HG02642 (cell line): Measurements from ENCODE around the gene MRFAP1.
"Not testable (repeated sequence)": the region's sequence is repeated elsewhere in the genome, so short reads cannot be mapped to it uniquely, and the experiment has no call there.

Experiments used
- ATAC-seq: cut with Tn5 transposase; IDR thresholded peaks from one replicate; pipeline ENCODE4 v1.9.1; 2021; ENCODE audit warnings: mild to moderate bottlenecking; ENCODE audit not compliant: unreplicated experiment, poor library complexity

MRFAP1 gene

DNA sequence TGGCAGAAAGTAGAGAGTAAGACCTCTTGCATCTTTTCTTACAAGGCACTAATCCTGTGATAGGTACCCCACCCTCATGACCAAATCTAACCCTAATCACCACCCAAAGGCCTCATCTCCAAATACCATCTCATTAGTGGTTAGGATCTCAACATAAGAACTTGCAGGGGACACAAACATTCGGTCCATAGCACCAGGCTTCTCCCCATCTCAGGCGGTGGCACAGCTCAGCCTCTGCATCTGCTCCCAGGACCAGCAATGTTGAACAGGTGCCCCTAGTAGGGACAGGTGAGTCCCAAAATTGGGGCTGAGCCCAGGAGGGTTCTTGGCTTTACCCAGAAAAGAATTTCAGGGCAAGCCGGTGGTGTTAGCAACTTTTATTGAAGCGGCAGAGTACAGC lies 8.4 kb upstream of the MRFAP1 start:
- no peak for ATAC-seq

DNA sequence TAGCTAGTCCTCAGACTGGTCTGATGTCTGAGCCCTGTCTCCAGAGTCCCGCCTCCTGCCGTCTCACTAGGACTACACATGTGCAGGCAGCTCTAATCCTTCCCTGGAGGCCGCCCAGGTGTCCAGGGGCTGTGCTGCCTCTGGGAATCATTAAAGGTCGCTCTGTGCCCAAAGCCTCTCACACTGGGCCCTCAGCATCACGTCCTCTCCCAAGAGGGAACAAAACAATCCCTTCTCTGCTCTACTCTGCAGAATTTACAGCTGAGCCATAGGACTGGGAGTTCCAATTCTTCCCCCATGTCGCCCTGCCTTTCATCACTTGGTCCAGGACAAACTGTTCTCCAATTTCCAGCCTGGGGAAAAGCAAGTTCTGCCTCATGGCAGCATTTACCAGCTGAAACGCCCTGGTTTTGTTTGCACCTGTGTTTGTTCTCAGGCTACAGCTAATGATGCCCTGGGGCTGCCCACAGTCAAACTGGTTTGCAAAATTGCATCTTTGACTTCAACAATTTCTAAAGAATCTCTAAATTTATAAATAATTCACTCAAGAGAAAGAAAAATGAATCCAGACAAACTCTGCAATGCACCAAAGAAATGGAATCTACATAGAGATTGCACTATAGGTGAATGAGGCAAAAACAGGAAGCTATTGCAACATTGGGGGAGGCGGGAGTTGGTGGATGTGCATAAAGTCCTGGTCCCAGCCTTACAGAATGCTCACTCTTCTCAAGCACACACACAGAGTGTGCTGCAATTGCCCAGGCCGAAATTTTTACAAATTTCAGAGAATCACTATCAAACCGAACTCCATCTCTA lies 7.2 kb upstream of the MRFAP1 start:
- ATAC-seq, result no peak

DNA sequence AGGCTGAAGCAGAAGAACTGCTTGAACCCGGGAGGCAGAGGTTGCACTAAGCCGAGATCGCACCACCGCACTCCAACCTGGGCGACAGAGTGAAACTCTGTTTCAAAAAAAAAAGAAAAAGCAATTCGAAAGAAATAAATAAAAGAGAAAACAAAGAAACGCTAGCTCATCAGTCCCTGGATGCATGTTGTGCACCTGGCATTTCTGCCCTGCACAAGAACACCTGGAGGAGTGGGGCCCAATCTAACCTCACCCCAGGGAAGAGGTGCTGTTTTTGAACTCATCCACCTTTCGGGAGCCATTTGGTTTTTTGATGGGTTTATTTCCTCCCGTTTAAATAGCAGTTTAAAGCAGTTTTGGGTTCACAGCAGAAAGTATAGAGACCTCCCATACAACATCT lies 5.7 kb upstream of the MRFAP1 start:
- no peak for ATAC-seq

DNA sequence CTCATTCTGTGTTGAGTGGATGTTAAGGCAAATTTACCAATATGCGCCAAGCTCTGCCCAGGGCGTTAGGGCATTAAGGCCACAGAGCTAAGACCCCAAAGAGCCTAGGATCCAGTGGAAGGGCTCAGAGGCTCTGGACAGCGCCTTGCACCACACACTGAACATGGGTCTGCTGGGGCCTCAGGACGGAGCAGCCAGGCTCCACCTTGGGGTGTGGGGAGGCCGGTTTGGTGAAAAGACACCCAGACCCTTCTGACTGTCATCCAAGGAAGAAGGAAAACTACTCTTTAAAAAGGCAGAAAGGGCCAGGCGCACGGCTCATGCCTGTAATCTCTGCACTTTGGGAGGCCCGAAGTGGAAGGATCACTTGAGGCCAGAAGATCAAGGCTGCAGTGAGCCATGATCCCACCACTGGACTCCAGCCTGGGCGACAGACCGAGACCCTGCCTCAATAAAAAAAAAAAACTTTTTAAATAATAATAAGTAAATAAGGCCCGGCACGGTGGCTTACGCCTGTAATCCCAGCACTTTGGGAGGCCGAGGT lies 1.3 kb upstream of the MRFAP1 start:
- ATAC-seq, result no peak

DNA sequence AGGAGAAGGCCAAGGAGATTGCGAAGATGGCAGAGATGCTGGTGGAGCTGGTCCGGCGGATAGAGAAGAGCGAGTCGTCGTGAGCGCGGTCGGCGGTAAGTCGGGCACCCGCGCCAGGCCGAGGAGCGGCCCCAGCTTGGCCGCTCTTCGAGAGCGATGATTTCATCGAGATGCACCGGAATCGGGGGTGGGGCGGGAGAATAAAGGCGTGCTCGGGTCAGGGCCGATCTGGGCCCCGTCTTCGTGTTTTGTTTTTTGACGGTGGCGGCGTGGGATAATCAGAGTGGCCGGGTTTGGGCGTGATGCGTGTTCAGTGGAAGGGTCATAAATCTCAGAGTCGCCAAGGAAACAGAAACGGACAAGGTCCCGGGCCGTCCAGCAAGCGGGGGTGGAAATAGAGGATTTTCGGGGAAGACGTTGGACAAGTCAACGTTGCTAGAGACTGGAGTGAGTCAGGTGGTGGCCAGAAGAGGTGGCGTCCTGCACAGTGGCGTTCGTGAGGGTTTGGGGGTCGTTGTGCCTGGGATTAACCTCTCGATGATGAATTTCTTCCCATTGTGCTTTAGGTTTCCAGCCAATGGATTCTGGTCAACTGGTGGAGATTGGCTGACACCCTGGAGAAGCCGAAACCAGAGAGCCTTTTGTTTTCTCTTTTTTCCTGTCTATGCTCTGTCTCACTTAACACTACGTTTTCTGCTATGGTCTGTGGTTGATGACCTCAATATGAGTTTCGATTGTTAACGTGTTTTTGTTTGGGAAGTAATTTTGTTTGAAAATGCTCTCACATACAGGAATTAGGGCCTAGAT lies 882 bp downstream of the MRFAP1 start:
- ATAC-seq, result peak; percentile 29

DNA sequence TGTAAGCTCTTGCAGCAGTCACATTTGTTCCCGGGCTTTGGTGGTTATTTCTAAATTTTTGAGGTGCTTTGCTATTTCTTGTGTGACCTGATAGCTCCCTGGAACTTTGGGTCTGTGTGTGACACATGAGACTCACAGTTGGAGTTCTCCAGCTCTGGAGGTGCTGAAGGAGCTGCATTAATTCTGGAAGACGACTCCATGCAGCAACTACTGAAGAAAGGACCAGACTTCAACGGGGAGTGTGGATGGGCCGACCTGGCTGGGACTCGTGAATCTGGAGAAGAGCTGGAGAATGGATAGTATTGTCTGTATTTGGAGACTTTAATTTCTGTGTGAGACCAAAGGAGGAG lies 1.5 kb downstream of the MRFAP1 start:
- no peak for ATAC-seq

DNA sequence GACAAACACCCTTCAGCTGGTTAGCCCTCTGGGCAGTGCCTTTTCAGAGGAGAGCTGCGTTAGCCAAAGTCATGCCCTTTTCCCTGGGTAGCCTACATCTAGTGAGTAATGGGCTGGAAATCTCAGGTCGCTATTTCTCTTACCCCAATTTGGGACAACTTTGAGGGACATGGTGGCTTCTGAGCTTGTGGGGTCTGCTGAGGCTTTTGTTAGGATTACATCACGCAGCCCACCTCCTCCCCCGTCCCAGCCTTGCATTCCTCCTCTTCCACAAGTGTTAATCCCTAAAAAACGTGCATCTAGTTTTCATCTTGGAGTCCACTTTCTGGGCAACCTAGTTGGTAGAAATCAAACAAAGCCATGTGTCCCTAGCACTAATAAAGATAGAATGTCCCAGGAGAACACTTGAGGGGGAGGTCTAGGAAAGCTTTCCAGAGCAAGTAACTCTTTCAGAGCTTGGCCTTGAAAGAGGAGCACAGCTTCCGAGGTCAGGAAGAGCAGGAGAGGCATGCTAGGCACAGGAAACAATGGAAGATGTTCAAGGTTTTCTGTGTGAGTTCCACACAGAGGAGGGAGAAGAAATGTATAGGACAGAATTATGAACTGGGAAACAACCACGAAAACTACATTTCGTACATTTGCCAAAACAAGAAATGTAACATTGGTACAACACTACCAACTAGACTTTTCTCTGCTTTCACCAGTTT lies 2.8 kb downstream of the MRFAP1 start:
- ATAC-seq, result no peak

DNA sequence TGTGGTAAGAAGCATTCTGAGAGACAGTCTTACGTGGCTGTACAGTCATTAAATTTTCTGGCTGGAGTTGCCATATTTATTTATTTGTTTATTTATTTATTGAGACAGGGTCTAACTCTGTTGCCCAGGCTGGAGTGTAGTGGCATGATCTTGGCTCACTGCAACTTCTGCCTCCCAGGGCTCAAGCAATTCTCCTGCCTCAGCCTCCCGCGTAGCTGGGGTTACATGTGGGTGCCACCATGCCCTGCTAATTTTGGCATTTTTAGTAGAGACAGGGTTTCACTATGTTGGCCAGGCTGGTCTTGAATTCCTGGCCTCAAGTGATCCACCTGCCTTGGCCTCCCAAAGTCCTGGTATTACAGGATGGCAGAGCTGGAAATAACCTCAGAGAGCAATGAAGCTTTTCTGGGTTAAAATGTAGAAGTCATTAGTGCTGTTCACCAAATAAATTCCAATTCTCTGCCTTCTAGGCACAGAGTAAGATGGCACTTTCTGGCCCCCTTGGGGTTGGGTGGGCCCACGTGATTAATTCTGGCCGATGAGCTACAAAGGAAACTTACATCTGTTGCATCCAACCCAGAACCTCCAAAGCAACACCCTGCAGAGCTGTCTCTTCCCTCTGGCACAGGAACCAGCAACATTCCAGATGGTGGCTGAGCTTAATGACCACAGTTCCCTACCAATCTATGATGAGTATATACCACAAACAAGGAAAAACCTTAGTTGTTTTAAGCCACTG lies 4.5 kb downstream of the MRFAP1 start:
- ATAC-seq, result no peak

DNA sequence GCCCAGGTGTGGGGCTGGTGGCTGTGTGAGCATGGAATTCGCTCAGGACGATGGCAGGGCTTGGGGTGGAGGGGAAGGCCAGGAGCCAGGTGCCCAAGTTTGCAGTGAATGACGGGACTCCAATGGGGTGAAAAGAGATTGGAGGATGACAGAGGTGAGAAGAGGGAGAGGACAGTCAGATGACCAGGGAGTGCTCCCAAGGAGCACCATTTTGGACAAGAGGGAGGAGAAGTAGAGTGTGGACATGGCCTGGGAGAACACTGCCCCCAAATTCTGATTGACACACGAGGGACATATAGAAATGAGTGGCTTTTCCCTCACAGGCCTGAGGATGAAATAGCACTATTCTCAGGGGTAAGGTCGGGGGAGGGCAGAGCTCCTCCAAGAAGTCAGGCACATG lies 6.7 kb downstream of the MRFAP1 start:
- no peak for ATAC-seq

DNA sequence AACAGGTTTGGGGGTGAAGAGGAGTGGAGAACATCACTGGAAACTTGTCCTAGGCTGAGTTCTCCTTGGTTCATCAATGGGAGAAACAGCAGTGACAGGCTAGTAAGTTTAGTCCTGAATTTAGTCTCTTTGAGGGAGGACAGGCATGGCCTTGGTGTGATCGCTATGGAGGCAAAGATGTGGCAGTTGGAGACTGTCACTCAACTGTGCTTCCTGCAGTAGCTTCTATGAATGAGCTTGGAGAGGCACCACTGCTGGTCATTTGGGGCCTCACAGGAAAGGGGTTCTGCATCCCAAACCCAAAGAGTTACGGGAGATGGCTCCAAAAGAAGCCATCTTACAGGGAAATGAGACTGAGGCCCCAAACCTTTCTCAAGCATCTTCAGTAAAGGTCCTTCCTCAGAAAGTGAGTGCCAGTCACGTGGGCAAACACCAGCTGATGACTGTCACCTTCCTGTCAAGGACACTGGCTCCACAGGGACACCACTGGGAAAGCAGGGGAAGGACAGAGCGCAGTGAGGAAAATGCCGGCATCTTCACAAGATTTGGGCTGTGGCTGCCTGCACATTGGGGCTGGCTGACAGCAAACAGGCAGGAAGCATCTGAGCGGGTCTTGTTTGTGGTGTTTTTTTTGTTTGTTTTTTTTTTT lies 7.2 kb downstream of the MRFAP1 start:
- no peak for ATAC-seq

DNA sequence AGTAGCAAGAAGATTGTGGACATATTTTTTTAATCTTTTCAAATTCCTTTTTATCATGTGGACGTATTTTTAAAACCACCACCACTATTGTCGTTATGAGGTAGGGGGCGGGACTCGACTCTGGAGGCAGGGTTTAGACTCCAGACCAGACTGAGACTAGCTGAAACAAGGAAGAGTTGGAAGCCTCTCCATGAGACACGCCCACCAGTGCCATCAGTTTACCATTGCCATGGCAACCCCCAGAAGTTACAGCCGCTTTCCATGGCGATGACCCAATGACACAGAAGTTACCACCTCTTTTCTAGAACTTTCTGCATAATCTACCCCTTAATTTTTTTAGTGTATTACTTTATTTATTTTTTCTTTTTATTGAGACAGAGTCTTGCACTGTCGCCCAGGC lies 8.7 kb downstream of the MRFAP1 start:
- no peak for ATAC-seq

DNA sequence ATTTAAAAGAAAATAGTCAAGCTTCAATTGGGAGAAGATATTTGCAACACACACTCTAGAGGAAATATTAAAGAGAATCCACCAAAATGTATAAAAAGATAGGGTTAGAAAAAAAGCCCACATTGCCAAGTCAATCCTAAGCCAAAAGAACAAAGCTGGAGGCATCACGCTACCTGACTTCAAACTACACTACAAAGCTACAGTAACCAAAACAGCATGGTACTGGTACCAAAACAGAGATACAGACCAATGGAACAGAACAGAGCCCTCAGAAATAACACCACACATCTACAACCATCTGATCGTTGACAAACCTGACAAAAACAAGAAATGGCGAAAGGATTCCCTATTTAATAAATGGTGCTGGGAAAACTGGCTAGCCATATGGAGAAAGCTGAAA lies 13.7 kb downstream of the MRFAP1 start:
- ATAC-seq, result not testable (repeated sequence)

DNA sequence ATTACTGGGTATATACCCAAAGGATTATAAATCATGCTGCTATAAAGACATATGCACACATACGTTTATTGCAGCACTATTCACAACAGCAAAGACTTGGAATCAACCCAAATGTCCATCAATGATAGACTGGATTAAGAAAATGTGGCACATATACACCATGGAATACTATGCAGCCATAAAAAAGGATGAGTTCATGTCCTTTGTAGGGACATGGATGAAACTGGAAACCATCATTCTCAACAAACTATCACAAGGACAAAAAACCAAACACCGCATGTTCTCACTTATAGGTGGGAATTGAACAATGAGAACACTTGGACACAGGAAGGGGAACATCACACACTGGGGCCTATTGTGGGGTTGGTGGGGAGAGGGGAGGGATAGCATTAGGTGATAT lies 14.8 kb downstream of the MRFAP1 start:
- not testable (repeated sequence) for ATAC-seq

DNA sequence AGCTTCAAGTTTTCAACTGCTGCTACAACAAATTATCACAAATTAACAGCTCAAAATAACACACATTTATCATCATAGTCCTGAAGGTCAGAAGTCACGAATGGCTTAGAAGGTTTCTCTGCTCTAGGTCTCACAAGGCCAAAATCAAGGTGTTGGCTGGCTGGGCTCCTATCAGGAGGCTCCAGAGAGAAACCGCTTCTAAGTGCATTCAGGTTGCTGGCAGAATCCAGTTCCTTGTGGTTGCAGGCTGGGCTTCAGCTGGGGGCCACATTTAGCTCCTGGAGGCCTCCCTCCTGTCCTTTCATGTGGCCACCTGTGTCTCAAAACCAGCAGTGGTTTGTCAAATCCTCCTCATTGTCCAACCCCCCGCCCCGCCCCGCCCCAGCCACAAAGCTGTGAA lies 15.4 kb downstream of the MRFAP1 start:
- no peak for ATAC-seq

DNA sequence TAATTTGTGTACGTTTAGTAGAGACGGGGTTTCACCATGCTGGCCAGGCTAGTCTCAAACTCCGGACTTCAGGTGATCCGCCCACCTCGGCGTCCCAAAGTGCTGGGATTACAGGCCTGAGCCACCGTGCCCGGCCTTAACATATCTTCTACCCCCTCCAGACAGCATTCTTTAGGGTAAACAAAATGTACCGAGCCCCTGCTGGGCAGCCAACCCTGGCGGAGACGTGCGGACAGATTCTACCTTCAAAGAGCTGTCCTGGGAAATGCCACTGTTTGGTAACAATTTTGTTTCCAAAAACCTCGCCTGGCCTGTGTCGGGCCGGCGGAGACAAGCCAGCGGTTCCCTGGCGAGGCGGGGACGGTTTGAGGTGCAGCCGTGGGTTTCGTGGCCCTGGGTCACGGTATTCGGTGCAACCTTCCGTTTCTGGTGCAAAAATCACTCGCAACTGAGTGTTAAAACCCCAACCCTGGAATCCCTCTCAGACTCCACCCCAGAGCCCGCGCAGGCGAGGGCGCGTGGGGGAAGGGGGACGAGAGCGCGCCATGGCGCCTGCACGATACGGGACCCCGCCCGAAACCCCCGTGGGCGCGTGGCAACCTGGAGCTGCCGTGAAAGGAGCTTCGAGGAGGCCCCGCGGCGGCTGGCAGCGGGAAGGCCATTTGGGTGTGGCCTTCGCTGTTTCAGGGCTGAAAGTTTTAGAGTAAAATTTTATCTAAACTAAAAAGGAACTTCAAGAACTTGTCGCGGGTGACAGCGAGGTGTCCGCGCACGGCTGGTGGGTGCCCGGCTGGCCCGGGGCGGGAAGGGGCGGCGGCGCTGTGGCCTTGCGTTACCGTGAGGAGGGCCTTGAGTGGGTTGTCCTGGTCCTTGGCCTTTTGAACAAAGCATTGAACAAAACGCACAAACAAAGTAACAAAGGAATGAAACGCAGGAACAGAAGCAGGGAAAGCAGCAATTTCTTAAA lies 17.0 kb downstream of the MRFAP1 start:
- ATAC-seq, result no peak

DNA sequence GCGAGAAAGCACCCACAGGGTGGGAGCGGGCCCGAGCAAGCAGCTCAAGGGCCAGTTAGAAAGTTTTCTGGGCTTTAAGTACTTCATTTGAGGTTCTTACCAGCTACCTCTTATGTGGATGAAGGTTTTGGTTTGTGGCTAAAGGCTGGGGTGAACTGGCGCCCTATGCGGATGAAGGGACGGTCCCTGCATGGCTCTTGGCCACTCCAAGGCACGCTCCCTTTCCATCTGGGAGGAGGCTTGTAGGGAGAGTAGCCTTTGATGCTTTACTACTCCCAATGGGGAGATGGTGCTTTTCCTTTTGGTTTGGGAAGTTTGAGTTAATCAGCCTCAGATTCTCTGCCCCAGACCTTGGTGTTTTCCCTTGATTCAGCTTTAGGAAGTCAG lies 17.7 kb downstream of the MRFAP1 start:
- no peak for ATAC-seq

DNA sequence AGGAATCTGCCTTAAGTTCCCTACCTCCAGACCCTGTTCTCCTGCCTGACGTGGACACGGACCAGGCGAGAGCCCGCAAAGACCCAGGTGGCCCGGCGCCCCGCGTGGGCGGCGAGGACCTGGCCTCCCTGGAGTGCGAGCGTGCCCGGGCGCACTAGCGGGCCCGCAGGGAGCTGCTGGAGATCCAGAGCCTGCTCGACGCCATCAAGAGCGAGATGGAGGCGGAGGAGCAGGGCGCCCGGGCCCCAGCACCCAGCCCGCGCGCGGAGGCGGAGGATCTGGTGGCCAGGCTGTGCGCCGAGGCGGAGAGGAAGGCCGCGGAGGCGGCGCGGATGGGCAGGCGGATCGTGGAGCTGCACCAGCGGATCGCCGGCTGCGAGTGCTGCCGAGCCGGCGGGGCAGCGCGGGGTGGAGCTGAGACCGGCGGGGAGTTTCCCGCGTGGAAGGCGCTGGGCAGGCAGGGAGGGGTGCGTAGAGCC lies 18.2 kb downstream of the MRFAP1 start:
- ATAC-seq, result peak; percentile 54

DNA sequence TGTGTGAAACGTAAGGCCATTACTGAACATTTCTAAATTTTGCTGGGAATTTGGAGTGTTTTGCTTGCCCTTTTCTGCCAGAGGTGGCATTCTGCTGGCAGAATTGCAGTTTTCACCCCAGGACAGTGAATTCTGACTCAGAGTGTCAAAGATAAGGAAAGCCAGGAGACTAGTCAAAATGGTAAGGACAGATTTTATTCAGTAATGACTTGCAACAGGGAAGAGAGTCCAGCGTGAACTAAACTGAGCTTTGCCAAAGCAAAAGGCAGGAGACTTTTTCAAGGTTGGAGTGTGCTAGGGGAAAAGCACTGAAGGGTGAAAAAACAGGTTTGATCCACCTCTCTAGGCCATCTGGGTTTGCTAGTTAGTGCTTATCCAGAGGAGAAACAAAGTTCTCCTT lies 19.4 kb downstream of the MRFAP1 start:
- ATAC-seq, result no peak

DNA sequence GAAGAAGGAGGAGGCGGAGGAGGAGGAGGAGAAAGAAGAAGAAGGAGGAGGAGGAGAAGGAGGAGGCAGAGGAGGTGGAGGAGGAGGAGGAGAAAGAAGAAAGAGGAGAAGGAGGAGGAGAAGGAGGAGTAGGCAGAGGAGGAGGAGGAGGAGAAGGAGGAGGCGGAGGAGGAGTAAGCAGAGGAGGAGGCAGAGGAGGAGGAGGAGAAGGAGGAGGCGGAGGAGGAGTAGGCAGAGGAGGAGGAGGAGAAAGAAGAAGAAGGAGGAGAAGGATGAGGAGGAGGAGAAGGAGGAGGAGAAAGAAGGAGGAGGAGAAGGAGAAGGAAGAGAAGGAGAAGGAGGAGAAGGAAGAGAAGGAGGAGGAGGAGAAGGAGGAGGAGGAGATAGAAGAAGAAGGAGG lies 19.9 kb downstream of the MRFAP1 start:
- no peak for ATAC-seq
